Measurements from ENCODE around the gene PDIA4.
A peak's percentile ranks its signal among the peaks of the same experiment; 100 is the strongest.

PDIA4 gene

GRCh38 chr7:149009527-149009926 is 18.8 kb downstream of the PDIA4 start:
- no peak overlapping the region for H3K4me3 ChIP-seq (ENCODE audit: low read length)
- no peaks in the 10 kb centered on the region for H3K4me1 ChIP-seq (ENCODE audit: control insufficient read depth, insufficient read depth, low read length)
- peaks cover 39% of the 10 kb centered on the region for H3K36me3 ChIP-seq (ENCODE audit: control insufficient read depth, insufficient read depth, low read length)
- no peaks in the 10 kb centered on the region for H3K9me3 ChIP-seq (ENCODE audit: control insufficient read depth, low read length)
- H3K9ac ChIP-seq (ENCODE audit: low read length) = no peak overlapping the region
- H3K27me3 ChIP-seq (ENCODE audit: control insufficient read depth, insufficient read depth, low read length) = no peaks in the 10 kb centered on the region

- Histone ChIP-seq H3K4me3 (ENCODE audit: low read length) (no peak overlapping the region), H3K9ac (ENCODE audit: low read length) (no peak overlapping the region), H3K27me3 (ENCODE audit: control insufficient read depth, insufficient read depth, low read length) (no peaks in the 10 kb centered on the region), H3K9me3 (ENCODE audit: control insufficient read depth, low read length) (no peaks in the 10 kb centered on the region), H3K36me3 (ENCODE audit: control insufficient read depth, insufficient read depth, low read length) (peaks cover 44% of the 10 kb centered on the region), H3K4me1 (ENCODE audit: control insufficient read depth, insufficient read depth, low read length) (no peaks in the 10 kb centered on the region)
These were observed 20.7 kb downstream of the PDIA4 start for GRCh38 chr7:149007611-149008010.

GRCh38 chr7:149007146-149007545 is 21.2 kb downstream of the PDIA4 start:
- Histone ChIP-seq H3K9me3 (ENCODE audit: control insufficient read depth, low read length) (no peaks in the 10 kb centered on the region), H3K36me3 (ENCODE audit: control insufficient read depth, insufficient read depth, low read length) (peaks cover 47% of the 10 kb centered on the region), H3K4me1 (ENCODE audit: control insufficient read depth, insufficient read depth, low read length) (no peaks in the 10 kb centered on the region), H3K27me3 (ENCODE audit: control insufficient read depth, insufficient read depth, low read length) (no peaks in the 10 kb centered on the region), H3K9ac (ENCODE audit: low read length) (no peak overlapping the region), H3K4me3 (ENCODE audit: low read length) (no peak overlapping the region)

GRCh38 chr7:149006345-149006725 is 22.0 kb downstream of the PDIA4 start:
- Histone ChIP-seq H3K4me3 (ENCODE audit: low read length) (peak overlapping the region; percentile 15), H3K9ac (ENCODE audit: low read length) (no peak overlapping the region), H3K9me3 (ENCODE audit: control insufficient read depth, low read length) (no peaks in the 10 kb centered on the region), H3K4me1 (ENCODE audit: control insufficient read depth, insufficient read depth, low read length) (no peaks in the 10 kb centered on the region), H3K27me3 (ENCODE audit: control insufficient read depth, insufficient read depth, low read length) (no peaks in the 10 kb centered on the region), H3K36me3 (ENCODE audit: control insufficient read depth, insufficient read depth, low read length) (peaks cover 40% of the 10 kb centered on the region)

GRCh38 chr7:149005427-149006344 is 22.6 kb downstream of the PDIA4 start:
- Histone ChIP-seq H3K9ac (ENCODE audit: low read length) (no peak overlapping the region), H3K27me3 (ENCODE audit: control insufficient read depth, insufficient read depth, low read length) (no peaks in the 10 kb centered on the region), H3K4me1 (ENCODE audit: control insufficient read depth, insufficient read depth, low read length) (no peaks in the 10 kb centered on the region), H3K9me3 (ENCODE audit: control insufficient read depth, low read length) (no peaks in the 10 kb centered on the region), H3K36me3 (ENCODE audit: control insufficient read depth, insufficient read depth, low read length) (peaks cover 38% of the 10 kb centered on the region), H3K4me3 (ENCODE audit: low read length) (peak overlapping the region; percentile 15)

- peaks cover 36% of the 10 kb centered on the region for H3K36me3 ChIP-seq (ENCODE audit: control insufficient read depth, insufficient read depth, low read length)
These were observed 23.6 kb downstream of the PDIA4 start for GRCh38 chr7:149004405-149005370.

GRCh38 chr7:149003560-149004305 is 24.6 kb downstream of the PDIA4 start:
- H3K36me3 ChIP-seq (ENCODE audit: control insufficient read depth, insufficient read depth, low read length) = peaks cover 31% of the 10 kb centered on the region
- no peak overlapping the region for H3K9ac ChIP-seq (ENCODE audit: low read length)
- H3K4me1 ChIP-seq (ENCODE audit: control insufficient read depth, insufficient read depth, low read length) = no peaks in the 10 kb centered on the region
- no peak overlapping the region for H3K4me3 ChIP-seq (ENCODE audit: low read length)
- H3K27me3 ChIP-seq (ENCODE audit: control insufficient read depth, insufficient read depth, low read length) = no peaks in the 10 kb centered on the region
- H3K9me3 ChIP-seq (ENCODE audit: control insufficient read depth, low read length) = no peaks in the 10 kb centered on the region

More at GRCh38 chr7:149004405-149005370, 23.6 kb downstream of the PDIA4 start:
- Histone ChIP-seq H3K4me3 (ENCODE audit: low read length) (no peak overlapping the region), H3K27me3 (ENCODE audit: control insufficient read depth, insufficient read depth, low read length) (no peaks in the 10 kb centered on the region), H3K4me1 (ENCODE audit: control insufficient read depth, insufficient read depth, low read length) (no peaks in the 10 kb centered on the region), H3K9me3 (ENCODE audit: control insufficient read depth, low read length) (no peaks in the 10 kb centered on the region), H3K9ac (ENCODE audit: low read length) (no peak overlapping the region)

GRCh38 chr7:149003018-149003417 is 25.3 kb downstream of the PDIA4 start:
- H3K4me3 ChIP-seq (ENCODE audit: low read length) = no peak overlapping the region
- no peaks in the 10 kb centered on the region for H3K9me3 ChIP-seq (ENCODE audit: control insufficient read depth, low read length)
- no peaks in the 10 kb centered on the region for H3K27me3 ChIP-seq (ENCODE audit: control insufficient read depth, insufficient read depth, low read length)
- H3K4me1 ChIP-seq (ENCODE audit: control insufficient read depth, insufficient read depth, low read length) = no peaks in the 10 kb centered on the region
- no peak overlapping the region for H3K9ac ChIP-seq (ENCODE audit: low read length)
- H3K36me3 ChIP-seq (ENCODE audit: control insufficient read depth, insufficient read depth, low read length) = peaks cover 27% of the 10 kb centered on the region

- Histone ChIP-seq H3K4me1 (ENCODE audit: control insufficient read depth, insufficient read depth, low read length) (no peaks in the 10 kb centered on the region), H3K9ac (ENCODE audit: low read length) (no peak overlapping the region), H3K36me3 (ENCODE audit: control insufficient read depth, insufficient read depth, low read length) (peaks cover 23% of the 10 kb centered on the region), H3K4me3 (ENCODE audit: low read length) (no peak overlapping the region), H3K9me3 (ENCODE audit: control insufficient read depth, low read length) (no peaks in the 10 kb centered on the region), H3K27me3 (ENCODE audit: control insufficient read depth, insufficient read depth, low read length) (no peaks in the 10 kb centered on the region)
These were observed 25.7 kb downstream of the PDIA4 start for GRCh38 chr7:149002604-149003003.

GRCh38 chr7:149001427-149002068 is 26.8 kb downstream of the PDIA4 start:
- Histone ChIP-seq H3K9me3 (ENCODE audit: control insufficient read depth, low read length) (no peaks in the 10 kb centered on the region), H3K27me3 (ENCODE audit: control insufficient read depth, insufficient read depth, low read length) (no peaks in the 10 kb centered on the region), H3K4me1 (ENCODE audit: control insufficient read depth, insufficient read depth, low read length) (no peaks in the 10 kb centered on the region), H3K4me3 (ENCODE audit: low read length) (no peak overlapping the region), H3K36me3 (ENCODE audit: control insufficient read depth, insufficient read depth, low read length) (peaks cover 13% of the 10 kb centered on the region), H3K9ac (ENCODE audit: low read length) (no peak overlapping the region)

- H3K9me3 ChIP-seq (ENCODE audit: control insufficient read depth, low read length) = no peaks in the 10 kb centered on the region
- no peaks in the 10 kb centered on the region for H3K27me3 ChIP-seq (ENCODE audit: control insufficient read depth, insufficient read depth, low read length)
- no peak overlapping the region for H3K4me3 ChIP-seq (ENCODE audit: low read length)
- peaks cover 8% of the 10 kb centered on the region for H3K36me3 ChIP-seq (ENCODE audit: control insufficient read depth, insufficient read depth, low read length)
- H3K4me1 ChIP-seq (ENCODE audit: control insufficient read depth, insufficient read depth, low read length) = no peaks in the 10 kb centered on the region
- no peak overlapping the region for H3K9ac ChIP-seq (ENCODE audit: low read length)
These were observed 27.3 kb downstream of the PDIA4 start for GRCh38 chr7:149000961-149001360.

Measured in mucosa of stomach (tissue), 1 donor.